Left ventricle myocardium inferior (tissue), 1 donor: Measurements from ENCODE around the gene PRLH. TPM values are rescaled to one million over a fixed set of nuclear protein-coding genes. Genes with fewer than 3 reads are reported as not detected.

ENCODE experiments used
- DNase-seq: peaks from one replicate; pipeline ENCODE4 v3.0.0-alpha.2; 2020
- H3K27ac ChIP-seq: fragments of 200-600 bp; replicated peaks from 2 replicates; pipeline ENCODE4 v1.8.0; 2021
- H3K27me3 ChIP-seq: fragments of 200-600 bp; 2 replicates; pipeline ENCODE4 v1.8.0; 2021; ENCODE audit warnings: low read depth
- H3K36me3 ChIP-seq: fragments of 200-600 bp; 2 replicates; pipeline ENCODE4 v1.8.0; 2021
- H3K4me1 ChIP-seq: fragments of 200-600 bp; 2 replicates; pipeline ENCODE4 v1.8.0; 2021
- H3K4me3 ChIP-seq: fragments of 200-600 bp; 2 replicates; pipeline ENCODE4 v1.8.0; 2021; ENCODE audit warnings: mild to moderate bottlenecking, moderate library complexity
- H3K9me3 ChIP-seq: fragments of 200-600 bp; replicated peaks from 2 replicates; pipeline ENCODE4 v1.8.0; 2021
- CTCF ChIP-seq: fragments of 200-600 bp; IDR thresholded peaks from 2 replicates; pipeline ENCODE4 v1.8.0; 2021; ENCODE audit warnings: antibody characterized with exemption, mild to moderate bottlenecking, borderline replicate concordance
- intact Hi-C: fragments of 100-400 bp; cut with micrococcal nuclease; formaldehyde crosslinking; loops from one replicate; pipeline ENCODE4 v1.11.0; 2022
- total RNA-seq: library from RNA; stranded (reverse); fragmentation: NEBNext Ultra II Directional; extraction: Animal tissue kit (Norgen Biotek cat#: 25700); gene quantifications from one replicate; pipeline ENCODE4 v1.2.1, GENCODE V29; 2021
- donor health status: DM: no; HTN: yes; CAD: no; lungs with severe emphysema.

The PRLH gene
- total RNA-seq, 1 donor from 2014 or later: not detected

GRCh38 chr2:237567276-237568029, 1.1 kb downstream of the PRLH start:
- H3K9me3 ChIP-seq: no peaks in the 10 kb centered on the region
- no peaks in the 10 kb centered on the region for H3K36me3 ChIP-seq
- H3K4me1 ChIP-seq: peaks cover 11% of the 10 kb centered on the region
- H3K27me3 ChIP-seq: peaks cover 18% of the 10 kb centered on the region
- DNase-seq: no peak
- H3K27ac ChIP-seq: no peak overlapping the region
- no peak overlapping the region for H3K4me3 ChIP-seq
- TF ChIP-seq CTCF: no peak
- intact Hi-C loops: no loop called here

GRCh38 chr2:237568121-237568660, 1.8 kb downstream of the PRLH start:
- Histone ChIP-seq H3K4me3 (no peak overlapping the region), H3K4me1 (peaks cover 15% of the 10 kb centered on the region), H3K36me3 (no peaks in the 10 kb centered on the region), H3K27me3 (peaks cover 18% of the 10 kb centered on the region), H3K27ac (no peak overlapping the region), H3K9me3 (no peaks in the 10 kb centered on the region)
- intact Hi-C loops: no loop called here
- TF ChIP-seq CTCF: no peak
- DNase-seq: no peak

DNA sequence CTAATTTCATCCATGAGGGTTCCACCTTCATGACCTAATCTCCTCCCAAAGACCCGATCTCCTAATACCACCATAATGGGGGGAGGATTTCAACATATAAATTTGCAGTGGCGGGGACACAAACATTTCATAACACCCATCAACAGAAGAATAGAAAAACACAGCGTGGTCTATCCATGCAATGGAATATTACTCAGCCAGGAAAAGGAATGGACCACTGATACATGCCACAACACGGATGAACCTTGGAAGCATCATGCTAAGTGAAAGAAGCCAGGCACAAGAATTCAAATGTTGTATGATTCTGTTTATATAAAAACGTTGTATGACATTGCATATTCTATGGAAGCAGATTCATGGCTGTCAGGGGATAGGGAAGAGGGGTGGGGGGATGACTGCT, 2.7 kb downstream of the PRLH start:
- Histone ChIP-seq H3K4me1 (peaks cover 15% of the 10 kb centered on the region), H3K4me3 (no peak overlapping the region), H3K36me3 (no peaks in the 10 kb centered on the region), H3K27ac (no peak overlapping the region), H3K9me3 (no peaks in the 10 kb centered on the region), H3K27me3 (peaks cover 12% of the 10 kb centered on the region)
- DNase-seq: no peak
- intact Hi-C loops: no loop called here
- TF ChIP-seq CTCF: no peak

- H3K9me3 ChIP-seq: no peaks in the 10 kb centered on the region
- DNase-seq: no peak
- H3K4me3 ChIP-seq: no peak overlapping the region
- H3K4me1 ChIP-seq: peaks cover 19% of the 10 kb centered on the region
- intact Hi-C loops: loop anchor here (5.0 kb wide), 1 partner anchor 58 kb away; no protein-coding TSS in a partner anchor
- no peak overlapping the region for H3K27ac ChIP-seq
- no peak for TF ChIP-seq CTCF
- H3K36me3 ChIP-seq: no peaks in the 10 kb centered on the region
- peaks cover 3% of the 10 kb centered on the region for H3K27me3 ChIP-seq
Observed at GRCh38 chr2:237569896-237570295, 3.5 kb downstream of the PRLH start.

DNA sequence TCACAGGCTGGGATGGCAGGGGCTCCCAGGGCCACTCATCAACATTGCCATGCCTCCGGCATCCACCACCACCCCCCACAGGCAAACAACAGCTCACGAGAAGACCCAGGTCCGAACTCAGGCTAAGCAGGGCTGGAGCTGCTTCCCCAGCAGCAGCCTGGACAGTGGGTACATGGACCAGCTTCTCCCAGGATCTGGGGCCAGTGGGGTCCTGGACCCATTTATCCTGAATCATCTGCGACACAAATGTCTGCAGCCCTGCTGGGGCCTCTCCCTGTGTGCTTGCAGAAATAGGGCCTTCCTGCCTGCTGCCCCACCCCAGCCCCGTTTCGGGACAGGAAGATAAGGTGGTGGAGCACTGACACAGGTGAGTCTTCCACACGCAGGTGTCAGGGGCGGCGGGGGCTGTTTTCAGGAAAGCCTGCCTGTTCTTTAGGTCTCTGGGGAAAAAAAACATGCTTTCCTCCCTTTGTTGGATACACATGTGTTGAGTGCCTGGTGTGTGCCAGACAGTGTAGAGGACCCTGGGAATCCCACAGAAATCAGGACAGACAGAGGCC, 4.5 kb downstream of the PRLH start:
- H3K9me3 ChIP-seq: no peaks in the 10 kb centered on the region
- H3K4me3 ChIP-seq: no peak overlapping the region
- peaks cover 29% of the 10 kb centered on the region for H3K4me1 ChIP-seq
- no peak for DNase-seq
- intact Hi-C loops: loop anchor here (5.0 kb wide), 1 partner anchor 59 kb away; no protein-coding TSS in a partner anchor
- TF ChIP-seq CTCF: no peak
- no peaks in the 10 kb centered on the region for H3K36me3 ChIP-seq
- no peaks in the 10 kb centered on the region for H3K27me3 ChIP-seq
- no peak overlapping the region for H3K27ac ChIP-seq
